HepG2 (cell line): ENCODE results near the gene HADHA. TPM values are rescaled to one million over a fixed set of nuclear protein-coding genes. Genes with fewer than 3 reads are reported as not detected.
A peak's percentile ranks its signal among the peaks of the same experiment; 100 is the strongest.

Experiments
- AFF4 ChIP-seq: sonication (generic); formaldehyde crosslinking; IDR thresholded peaks from 2 replicates; pipeline ENCODE4 v1.4.0; 2020; ENCODE audit warnings: missing genetic modification reagents
- CBX5 ChIP-seq: sonication (generic); formaldehyde crosslinking; IDR thresholded peaks from 2 replicates; pipeline ENCODE4 v1.4.0; 2020; ENCODE audit warnings: missing genetic modification reagents, borderline replicate concordance
- CREB1 ChIP-seq, 2 experiments: fragments of 450-650 bp in 1 of 2; IDR thresholded peaks; 2 replicates each; pipeline ENCODE4 v1.6.1; 2016 to 2017; ENCODE audit warnings: control low read depth in 1 of 2, mild to moderate bottlenecking in 1 of 2, missing compliant biosample characterization in 1 of 2, missing genetic modification characterization in 1 of 2
- CREM ChIP-seq, 2 experiments: sonication (generic) in 1 of 2; formaldehyde crosslinking in 1 of 2; IDR thresholded peaks; 2 replicates each; pipeline versions ENCODE4 v1.4.0 to v1.6.1; 2016 to 2020; ENCODE audit warnings: antibody characterized with exemption in 1 of 2, mild to moderate bottlenecking in 1 of 2, missing genetic modification reagents in 1 of 2
- DPF2 ChIP-seq: sonication (generic); formaldehyde crosslinking; IDR thresholded peaks from 2 replicates; pipeline ENCODE4 v1.4.0; 2020; ENCODE audit warnings: mild to moderate bottlenecking, low read depth, missing genetic modification reagents, borderline replicate concordance
- FOXO4 ChIP-seq: sonication (generic); formaldehyde crosslinking; conservative IDR thresholded peaks from 2 replicates; pipeline ENCODE4 v1.8.1; 2023; ENCODE audit warnings: missing genetic modification reagents
- KLF13 ChIP-seq: sonication (generic); formaldehyde crosslinking; IDR thresholded peaks from 2 replicates; pipeline ENCODE4 v1.4.0; 2020; ENCODE audit warnings: mild to moderate bottlenecking, missing genetic modification reagents
- NFE2L1 ChIP-seq: sonication (generic); formaldehyde crosslinking; IDR thresholded peaks from 2 replicates; pipeline ENCODE4 v1.4.0; 2020; ENCODE audit warnings: missing genetic modification reagents, mild to moderate bottlenecking, borderline replicate concordance
- SAP130 ChIP-seq: IDR thresholded peaks from 2 replicates; pipeline ENCODE4 v1.6.1; 2016; ENCODE audit warnings: low read depth
- SIN3B ChIP-seq: fragments of 150-350 bp; IDR thresholded peaks from 2 replicates; pipeline ENCODE4 v1.6.1; 2014; ENCODE audit warnings: low read length
- SIX1 ChIP-seq: sonication (generic); formaldehyde crosslinking; IDR thresholded peaks from 2 replicates; pipeline ENCODE4 v1.4.0; 2020; ENCODE audit warnings: missing genetic modification reagents, borderline replicate concordance
- STAT6 ChIP-seq: sonication (generic); formaldehyde crosslinking; IDR thresholded peaks from 2 replicates; pipeline ENCODE4 v1.4.0; 2020; ENCODE audit warnings: missing genetic modification reagents, mild to moderate bottlenecking, borderline replicate concordance
- TRIM24 ChIP-seq: sonication (generic); formaldehyde crosslinking; IDR thresholded peaks from 2 replicates; pipeline ENCODE4 v1.8.0; 2022; ENCODE audit warnings: mild to moderate bottlenecking, missing genetic modification reagents
- ZNF225 ChIP-seq: sonication (generic); formaldehyde crosslinking; IDR thresholded peaks from 2 replicates; pipeline ENCODE4 v1.4.0; 2020; ENCODE audit warnings: mild to moderate bottlenecking, missing genetic modification reagents
- ZNF335 ChIP-seq: sonication (generic); formaldehyde crosslinking; IDR thresholded peaks from 2 replicates; pipeline ENCODE4 v1.4.0; 2020; ENCODE audit warnings: missing genetic modification reagents
- ZNF510 ChIP-seq: sonication (generic); formaldehyde crosslinking; IDR thresholded peaks from 2 replicates; pipeline ENCODE4 v1.4.0; 2020; ENCODE audit warnings: low read depth, mild to moderate bottlenecking, missing genetic modification reagents
- ZNF652 ChIP-seq: IDR thresholded peaks from 2 replicates; pipeline ENCODE4 v1.6.1; 2016; ENCODE audit warnings: low read depth, borderline replicate concordance
- polyA plus RNA-seq, 8 experiments: library from polyadenylated mRNA; depleted of rRNA in 3 of 8; stranded (reverse) in 7 of 8; unstranded in 1 of 8; fragments of >200 nt; fragmentation: Illumina TruSeq in 4 of 8; extraction: Trizol in 4 of 8; gene quantifications; 2 replicates each; pipeline versions ENCODE4 v1.2.1 to v1.2.3, GENCODE V29; 2011 to 2016; ENCODE audit warnings: low read depth in 4 of 8, missing spikeins in 1 of 8, mixed read lengths in 1 of 8; ENCODE audit not compliant: insufficient read depth in 1 of 8
- total RNA-seq, 5 experiments: library from RNA; depleted of rRNA; stranded (reverse); fragments of >200 nt; fragmentation: Illumina TruSeq; extraction: Trizol; gene quantifications; 2 replicates each; pipeline ENCODE4 v1.2.3, GENCODE V29; 2016; ENCODE audit warnings: low read depth in 1 of 5
- TF ChIP-seq, protein P1 (sequence below): IDR thresholded peaks from 2 replicates; pipeline ENCODE4 v1.6.1; 2016; ENCODE audit warnings: missing compliant biosample characterization, missing genetic modification reagents, borderline replicate concordance

The HADHA gene
- total and polyA plus RNA-seq, 2 of the 13 experiments (the other 11 are each of a cell fraction or from before 2014, with no cell fraction given) = 102 to 270 TPM

DNA sequence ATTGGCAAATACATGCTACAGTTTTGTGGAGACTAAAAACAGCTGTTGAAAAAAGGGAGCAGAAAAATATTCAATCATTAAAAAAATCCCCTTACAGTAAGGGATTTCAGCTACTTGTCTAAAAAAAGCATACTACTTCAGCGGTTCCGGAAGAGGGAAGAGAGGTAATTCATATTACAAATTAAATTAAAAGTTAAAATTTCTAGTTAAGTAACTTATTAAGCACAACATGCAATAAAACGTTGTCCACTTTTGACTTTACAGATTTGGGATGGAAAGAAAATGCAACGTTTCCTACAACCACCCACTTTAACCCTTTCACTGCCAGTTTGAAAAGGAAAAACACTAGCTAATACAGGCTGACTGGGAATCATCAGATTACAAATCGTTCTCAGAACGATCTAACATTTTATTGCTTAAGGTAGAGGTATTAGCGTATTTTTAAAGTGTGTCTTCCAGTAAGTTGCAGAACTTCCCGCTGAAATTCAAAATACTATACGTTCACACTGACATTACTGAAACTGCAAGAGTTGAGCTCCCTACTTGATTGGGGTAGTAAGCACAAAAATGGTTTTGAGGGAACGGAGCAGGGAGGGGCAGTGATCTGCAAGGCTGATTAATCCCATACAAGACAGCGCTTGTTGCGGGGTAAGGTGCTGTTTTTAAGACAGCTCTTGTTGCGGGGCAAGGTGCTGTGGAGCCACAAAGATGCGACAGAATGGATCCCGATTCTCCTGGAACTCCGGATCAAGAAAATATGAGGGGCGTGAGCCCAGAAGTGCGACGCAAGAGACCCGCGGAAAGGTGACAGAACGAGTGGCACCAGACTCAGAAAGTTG is 743 bp downstream of the HADHA start (continued):
- TF ChIP-seq FOXO4 = 0 out of 2 replicates have a peak, but pooled peaks have one; percentile 38
- no peak for TF ChIP-seq TRIM24
- no peak for TF ChIP-seq SIX1 (CRISPR knock-in tag)
- 0 out of 2 replicates have a peak, but pooled peaks have one; percentile 10 for TF ChIP-seq DPF2
- TF ChIP-seq STAT6 (CRISPR knock-in tag) = 0 out of 2 replicates have a peak, but pooled peaks have one; percentile 20
- TF ChIP-seq CREB1 (IDR thresholded peaks at IDR 0.05) = no peak
- TF ChIP-seq CREB1 (CRISPR knock-in tag; IDR thresholded peaks at IDR 0.05) = 0 out of 2 replicates have a peak, but pooled peaks have one; percentile 42
- TF ChIP-seq SAP130 (CRISPR knock-in tag) = peak; percentile 39; the same call in 1 of the 2 replicates
- TF ChIP-seq ZNF652 (CRISPR knock-in tag) = peak; percentile 100
- 0 out of 2 replicates have a peak, but pooled peaks have one; percentile 71 for TF ChIP-seq KLF13 (CRISPR knock-in tag)
- TF ChIP-seq ZNF335 = no peak
- no peak for TF ChIP-seq ZNF510 (CRISPR knock-in tag)
- TF ChIP-seq CBX5 = no peak
- TF ChIP-seq ZNF225 (CRISPR knock-in tag) = 0 out of 2 replicates have a peak, but pooled peaks have one; percentile 54
- 0 out of 2 replicates have a peak, but pooled peaks have one; percentile 14 for TF ChIP-seq CREM (IDR thresholded peaks at IDR 0.05)
- no peak for TF ChIP-seq CREM (CRISPR knock-in tag; IDR thresholded peaks at IDR 0.05)
- TF ChIP-seq, protein P1, sequence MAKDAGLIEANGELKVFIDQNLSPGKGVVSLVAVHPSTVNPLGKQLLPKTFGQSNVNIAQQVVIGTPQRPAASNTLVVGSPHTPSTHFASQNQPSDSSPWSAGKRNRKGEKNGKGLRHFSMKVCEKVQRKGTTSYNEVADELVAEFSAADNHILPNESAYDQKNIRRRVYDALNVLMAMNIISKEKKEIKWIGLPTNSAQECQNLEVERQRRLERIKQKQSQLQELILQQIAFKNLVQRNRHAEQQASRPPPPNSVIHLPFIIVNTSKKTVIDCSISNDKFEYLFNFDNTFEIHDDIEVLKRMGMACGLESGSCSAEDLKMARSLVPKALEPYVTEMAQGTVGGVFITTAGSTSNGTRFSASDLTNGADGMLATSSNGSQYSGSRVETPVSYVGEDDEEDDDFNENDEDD (CRISPR knock-in tag) = 0 out of 2 replicates have a peak, but pooled peaks have one; percentile 28
- TF ChIP-seq SIN3B = peak; percentile 80; the same call in 1 of the 2 replicates
- 0 out of 2 replicates have a peak, but pooled peaks have one; percentile 30 for TF ChIP-seq AFF4
- 0 out of 2 replicates have a peak, but pooled peaks have one; percentile 64 for TF ChIP-seq NFE2L1 (CRISPR knock-in tag)
